ENCODE data around the gene LRRC8B.

The LRRC8B gene

DNA sequence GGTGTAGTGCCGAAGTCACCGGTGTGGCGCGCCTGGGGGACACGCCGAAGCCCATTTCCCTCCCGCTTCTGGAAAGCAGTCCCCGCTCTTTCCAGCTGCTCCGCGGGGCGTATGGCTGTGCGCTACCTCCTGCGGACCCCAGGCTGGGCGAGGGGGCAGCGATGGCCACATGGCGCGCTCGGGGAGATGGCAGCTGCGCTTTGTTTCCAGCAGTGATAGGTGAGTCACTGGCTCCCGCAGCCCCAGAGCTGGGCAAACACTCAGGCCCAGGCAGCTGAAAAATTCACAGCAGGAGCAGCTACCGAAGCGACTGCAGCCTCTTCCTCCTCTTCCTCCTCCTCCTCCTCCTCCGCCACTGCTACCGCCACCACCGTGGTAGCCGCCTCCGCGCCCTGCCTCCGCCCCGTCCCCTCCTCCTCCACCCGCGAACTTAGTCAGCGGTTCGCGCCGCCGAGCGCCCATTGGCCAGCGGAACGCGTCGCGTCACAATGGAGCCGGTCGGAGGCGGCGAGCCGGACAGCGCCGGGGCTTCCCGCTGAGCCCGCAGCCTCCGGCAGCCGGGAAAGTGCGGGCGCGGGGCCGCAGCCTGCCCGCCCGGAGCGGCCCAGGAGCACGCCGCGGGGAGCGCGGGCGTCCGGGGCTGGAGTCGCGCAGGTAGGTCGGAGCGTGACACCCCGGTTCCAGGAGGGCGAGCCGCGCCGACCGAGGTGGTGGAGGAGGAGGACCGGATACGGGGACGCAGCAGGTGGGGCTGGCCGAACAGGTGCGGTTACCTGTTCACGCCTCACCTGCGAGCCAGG, at the start of gene LRRC8B:
TSS of gene LRRC8B (plus strand) at position 461 of the 800 bp plus-strand sequence. CDS start 57,822 bp downstream, outside the sequence.
- in situ Hi-C loops (cut with MboI; ENCODE audit: low sequenced_read_pairs): loop anchor here (25.0 kb wide), 1 partner anchor 238 kb away; no protein-coding TSS in a partner anchor

DNA sequence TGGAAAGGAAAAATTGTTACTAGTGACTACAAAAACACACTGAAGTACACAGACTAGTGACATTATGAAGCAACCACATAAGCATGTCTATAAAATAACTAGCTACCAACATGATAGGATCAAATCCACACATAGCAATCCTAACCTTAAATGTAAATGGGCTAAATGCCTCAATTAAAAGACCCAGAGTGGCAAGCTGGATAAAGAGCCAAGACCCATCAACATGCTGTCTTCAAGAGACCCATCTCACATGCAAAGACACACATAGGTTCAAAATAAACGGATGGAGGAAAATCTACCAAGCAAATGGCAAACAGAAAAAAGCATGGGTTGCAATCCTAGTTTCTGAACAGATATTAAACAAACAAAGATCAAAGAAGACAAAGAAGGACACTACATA, 49.4 kb upstream of the LRRC8B start:
- in situ Hi-C loops (cut with MboI; ENCODE audit: low sequenced_read_pairs): no loop called here

DNA sequence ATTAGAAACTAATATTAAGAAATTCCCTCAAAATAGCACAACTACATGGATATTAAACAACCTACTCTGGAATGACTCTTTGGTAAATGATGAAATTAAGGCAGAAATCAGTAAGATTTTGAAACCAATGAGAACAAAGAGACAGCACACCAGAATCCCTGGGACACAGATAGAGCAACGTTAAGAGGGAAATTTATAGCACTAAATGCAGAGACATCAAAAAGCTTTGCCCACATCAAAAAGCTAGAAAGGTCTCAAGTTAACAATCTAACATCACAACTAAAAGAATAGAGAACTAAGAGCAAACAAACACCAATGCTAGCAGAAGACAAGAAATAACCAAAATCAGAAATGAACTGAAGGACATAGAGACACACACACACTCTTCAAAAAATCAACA, 48.6 kb upstream of the LRRC8B start:
- in situ Hi-C loops (cut with MboI; ENCODE audit: low sequenced_read_pairs): no loop called here

DNA sequence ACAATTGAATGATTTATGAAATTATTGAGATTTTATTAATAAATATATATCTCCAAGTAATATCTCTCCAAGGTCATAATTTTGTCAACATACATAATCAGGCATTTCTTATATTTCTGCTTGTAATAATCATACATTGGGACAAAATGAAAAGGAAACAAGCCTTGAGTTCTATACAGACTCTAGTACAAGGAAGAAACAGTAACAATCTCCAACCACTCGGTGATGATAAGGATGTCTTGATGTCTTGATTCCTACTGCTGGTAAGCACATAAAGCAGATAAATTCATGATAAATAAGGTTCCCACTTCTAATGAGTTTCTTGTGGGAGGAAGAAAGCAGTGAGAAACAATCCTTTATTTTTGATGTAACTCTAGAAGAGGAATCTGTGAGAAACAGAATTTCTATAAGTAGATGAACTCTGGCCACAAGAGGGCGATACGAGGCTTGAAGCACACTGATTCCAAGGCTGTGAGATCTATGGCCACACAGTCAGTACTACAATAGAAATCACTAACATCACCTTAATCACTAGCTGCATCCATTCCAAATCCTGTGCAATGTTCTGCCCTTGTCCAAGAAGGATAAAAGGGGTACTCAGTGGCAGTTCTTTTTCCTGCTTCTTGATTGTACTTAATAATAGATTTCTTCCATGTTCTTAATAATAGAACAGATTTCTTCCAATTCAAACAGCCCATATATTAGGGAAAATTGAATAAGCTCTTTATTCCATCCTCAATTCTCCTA, 41.4 kb upstream of the LRRC8B start:
- in situ Hi-C loops (cut with MboI; ENCODE audit: low sequenced_read_pairs): no loop called here

DNA sequence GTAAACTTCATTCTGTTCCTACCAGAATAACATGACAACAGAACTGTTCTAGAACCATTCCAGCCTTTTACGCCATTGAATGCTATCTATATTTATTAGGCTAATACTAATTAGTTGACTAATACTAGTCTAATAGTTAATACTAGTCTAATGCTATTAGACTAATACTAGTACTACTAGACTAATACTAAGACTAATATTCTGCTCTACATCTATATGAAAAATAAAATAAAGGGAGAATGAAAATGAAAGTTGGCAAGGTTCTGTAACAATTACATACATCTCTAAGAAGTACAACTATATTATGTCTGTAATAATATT, 40.9 kb upstream of the LRRC8B start:
- in situ Hi-C loops (cut with MboI; ENCODE audit: low sequenced_read_pairs): no loop called here

DNA sequence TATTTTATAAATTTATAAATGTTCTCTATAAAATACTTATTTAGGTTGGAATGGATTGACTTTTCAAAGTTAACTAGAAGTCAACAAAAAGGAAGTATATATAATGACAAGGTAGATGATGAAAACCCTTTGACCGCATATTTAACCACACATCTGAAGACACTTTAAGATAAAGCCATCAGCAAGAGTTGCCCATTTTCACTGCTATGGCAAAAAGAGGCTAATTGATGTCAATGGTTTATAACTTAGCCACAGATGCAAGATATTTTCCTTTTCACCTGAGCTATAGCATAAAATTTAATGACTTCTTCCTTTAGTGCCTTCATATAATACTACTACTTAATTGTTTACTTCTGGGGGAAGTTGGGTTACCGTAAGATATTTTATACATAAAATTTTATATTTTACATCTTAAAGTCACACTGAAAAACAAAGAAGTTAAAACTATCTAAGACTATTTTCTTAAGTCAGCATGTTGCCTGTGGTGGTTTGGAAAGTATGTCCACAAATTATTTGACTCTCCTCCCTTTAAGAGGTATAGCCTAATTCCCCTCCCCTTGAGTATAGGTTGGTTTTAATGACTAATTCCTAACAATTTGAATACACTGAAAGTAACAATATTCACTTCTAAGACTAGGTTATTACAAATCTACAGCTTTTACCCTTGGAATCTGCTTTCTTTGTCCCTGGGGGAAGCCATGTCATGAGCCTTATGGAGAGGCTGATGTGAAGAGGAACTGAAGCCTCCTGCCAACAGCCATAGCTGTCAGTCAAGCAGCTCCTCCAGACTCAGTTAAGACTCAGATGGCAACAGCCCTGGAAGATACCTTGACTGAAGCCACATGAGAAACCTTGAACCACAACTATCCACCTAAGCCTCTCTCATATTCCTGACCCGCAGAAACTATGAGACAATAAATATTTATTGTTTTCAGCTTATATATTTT, 40.3 kb upstream of the LRRC8B start:
- in situ Hi-C loops (cut with MboI; ENCODE audit: low sequenced_read_pairs): no loop called here

DNA sequence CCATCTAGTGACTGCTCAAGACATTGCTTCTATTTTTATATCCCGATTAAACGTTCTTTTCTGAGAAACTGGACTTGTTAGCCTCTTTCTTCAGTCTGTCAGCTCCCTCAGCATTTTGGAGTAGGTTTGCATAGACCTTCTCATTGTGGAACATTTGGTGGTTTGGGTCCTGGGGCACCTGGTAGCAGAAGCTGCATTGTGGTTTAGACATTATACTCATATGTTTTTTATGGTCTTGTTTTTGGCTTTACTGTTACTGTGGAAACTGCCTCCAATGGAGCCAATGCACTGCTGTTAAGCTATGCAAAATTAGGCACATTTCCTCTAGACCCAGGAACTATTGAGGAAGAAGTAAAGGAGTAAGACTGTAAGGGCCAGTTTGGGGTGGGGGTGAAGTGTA, 36.7 kb upstream of the LRRC8B start:
- in situ Hi-C loops (cut with MboI; ENCODE audit: low sequenced_read_pairs): no loop called here

DNA sequence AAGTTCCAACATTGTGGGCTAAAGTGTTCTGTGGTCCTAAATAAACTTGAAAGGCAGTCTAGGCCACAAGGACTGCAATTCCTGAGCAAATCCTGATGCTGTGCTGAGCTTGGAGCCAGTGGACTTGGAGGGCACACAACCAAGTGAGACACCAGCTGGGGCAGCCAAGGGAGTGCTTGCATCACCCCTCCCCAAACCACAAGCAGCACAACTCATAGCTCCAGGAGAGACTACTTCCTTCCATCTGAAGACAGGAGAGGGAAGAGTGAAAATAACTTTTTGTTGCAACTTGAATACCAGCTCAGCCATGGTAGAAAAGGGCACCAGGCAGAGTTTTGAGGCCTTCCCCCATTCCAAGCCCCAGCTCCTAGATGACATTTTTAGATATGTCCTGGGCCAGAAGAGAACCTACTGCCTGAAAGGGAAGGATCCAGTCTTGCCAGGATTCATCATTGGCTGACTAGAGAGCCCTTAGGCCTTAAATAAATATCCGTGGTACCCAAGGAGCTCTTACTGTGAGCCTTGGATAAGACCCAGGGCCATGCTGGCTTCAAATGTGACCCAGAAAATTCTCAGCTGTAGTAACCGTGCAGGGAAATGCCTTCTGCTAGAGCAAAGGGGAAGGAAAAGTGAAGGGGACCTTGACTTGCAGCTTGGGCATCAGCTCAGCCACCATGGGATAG, 35.4 kb upstream of the LRRC8B start:
- in situ Hi-C loops (cut with MboI; ENCODE audit: low sequenced_read_pairs): no loop called here

DNA sequence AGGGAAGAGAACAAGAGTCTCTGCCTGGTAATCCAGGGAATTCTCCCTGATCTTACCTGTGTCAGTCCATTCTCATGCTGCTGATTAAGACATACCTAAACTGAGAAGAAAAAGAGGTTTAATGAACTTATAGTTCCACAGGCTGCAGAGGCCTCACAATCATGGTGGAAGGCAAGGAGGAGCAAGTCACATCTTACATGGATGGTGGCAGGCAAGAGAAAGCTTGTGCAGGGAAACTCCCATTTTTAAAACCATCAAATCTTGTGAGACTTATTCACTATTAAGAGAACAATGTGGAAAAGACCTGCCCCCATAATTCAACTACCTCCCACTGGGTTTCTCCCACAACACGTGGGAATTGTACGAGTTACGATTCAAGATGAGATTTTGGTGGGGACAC, 34.2 kb upstream of the LRRC8B start:
- in situ Hi-C loops (cut with MboI; ENCODE audit: low sequenced_read_pairs): no loop called here

DNA sequence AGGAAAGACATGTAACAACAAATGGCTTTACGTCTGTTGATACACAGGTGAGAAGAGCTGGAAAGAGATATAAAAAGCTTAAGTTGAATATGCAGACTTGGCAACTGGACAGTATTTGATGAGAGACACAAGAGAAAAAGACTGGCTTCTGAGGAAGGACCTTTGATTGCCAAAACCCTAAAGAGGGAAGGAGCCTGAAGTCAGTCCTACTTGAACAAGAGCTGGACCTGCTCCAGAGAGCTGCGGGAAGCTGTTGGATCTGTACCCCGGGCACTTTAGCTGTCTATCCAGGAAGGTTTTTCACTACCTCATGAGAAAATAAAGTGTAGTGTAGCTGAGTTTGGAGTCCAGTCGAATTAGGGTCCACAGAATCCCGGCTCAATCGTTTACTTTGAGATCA, 25.3 kb upstream of the LRRC8B start:
- in situ Hi-C loops (cut with MboI; ENCODE audit: low sequenced_read_pairs): no loop called here

DNA sequence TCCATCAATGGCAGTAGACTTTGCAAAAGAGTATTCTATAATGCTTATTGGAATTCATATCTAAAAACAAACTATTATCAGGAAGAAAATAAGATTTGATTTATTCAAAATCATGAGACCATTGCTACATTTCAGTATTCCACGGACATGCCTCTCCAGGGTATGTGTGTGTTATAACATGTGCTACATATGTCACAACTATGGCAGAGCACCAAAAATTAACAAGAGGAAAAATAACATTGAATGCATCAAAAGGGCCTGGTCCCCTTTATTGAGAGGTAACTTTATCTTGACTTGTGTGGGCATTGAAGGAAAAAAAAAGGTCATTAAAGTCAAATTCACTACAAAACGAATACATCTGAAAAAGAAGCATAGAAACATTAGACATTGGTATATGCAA, 22.6 kb upstream of the LRRC8B start:
- in situ Hi-C loops (cut with MboI; ENCODE audit: low sequenced_read_pairs): loop anchor here (25.0 kb wide), 1 partner anchor 260 kb away; no protein-coding TSS in a partner anchor

DNA sequence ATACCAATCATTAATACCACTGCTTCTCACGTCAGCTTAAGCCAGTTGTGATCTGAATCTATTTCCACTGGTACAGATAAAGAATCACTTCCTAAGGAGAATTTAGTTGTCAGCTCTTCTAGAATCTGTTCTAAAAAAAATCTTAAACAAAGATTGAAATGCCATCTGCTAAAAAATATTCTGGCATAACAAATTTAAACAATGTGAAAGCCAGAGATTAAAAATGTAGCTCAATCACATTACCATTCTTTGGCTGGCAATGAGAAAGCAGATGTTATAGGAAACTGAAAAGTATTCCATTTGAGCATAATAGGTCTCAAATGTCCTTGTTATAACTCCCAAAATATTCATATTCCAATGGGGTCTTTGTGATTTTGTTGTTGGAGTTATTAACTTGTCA, 21.7 kb upstream of the LRRC8B start:
- in situ Hi-C loops (cut with MboI; ENCODE audit: low sequenced_read_pairs): loop anchor here (25.0 kb wide), 1 partner anchor 259 kb away; no protein-coding TSS in a partner anchor

DNA sequence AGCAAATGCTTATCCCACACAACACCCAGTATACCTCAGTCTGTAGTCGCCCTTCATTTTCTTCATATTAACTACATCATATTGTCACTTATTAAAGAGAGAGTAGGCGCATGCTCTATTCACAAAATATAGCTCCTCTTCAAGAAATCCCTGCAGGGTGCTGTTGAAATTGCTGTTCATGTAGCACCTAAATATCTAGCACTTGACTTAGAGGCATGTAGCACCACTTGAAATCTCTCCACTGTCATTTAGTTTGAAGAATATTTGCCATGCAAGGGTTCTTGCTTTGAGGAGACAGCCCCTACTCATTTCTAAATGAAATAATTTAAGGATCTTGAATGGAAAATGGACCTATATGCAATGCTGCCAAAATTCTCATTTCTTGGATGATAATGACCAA, 20.9 kb upstream of the LRRC8B start:
- in situ Hi-C loops (cut with MboI; ENCODE audit: low sequenced_read_pairs): loop anchor here (25.0 kb wide), 1 partner anchor 259 kb away; no protein-coding TSS in a partner anchor

DNA sequence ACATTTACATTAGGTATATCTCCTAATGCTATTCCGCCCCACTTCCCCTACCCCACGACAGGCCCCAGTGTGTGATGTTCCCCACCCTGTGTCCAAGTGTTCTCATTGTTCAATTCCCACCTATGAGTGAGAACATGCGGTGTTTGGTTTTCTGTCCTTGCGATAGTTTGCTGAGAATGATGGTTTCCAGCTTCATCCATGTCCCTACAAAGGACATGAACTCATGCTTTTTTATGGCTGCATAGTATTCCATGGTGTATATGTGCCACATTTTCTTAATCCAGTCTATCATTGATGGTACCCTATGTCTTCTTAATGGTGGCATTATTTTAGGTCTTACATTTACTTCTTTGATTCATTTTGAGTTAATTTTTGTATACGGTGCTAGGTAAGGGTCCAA, 14.6 kb upstream of the LRRC8B start:
- in situ Hi-C loops (cut with MboI; ENCODE audit: low sequenced_read_pairs): loop anchor here (25.0 kb wide), 1 partner anchor 252 kb away; no protein-coding TSS in a partner anchor

DNA sequence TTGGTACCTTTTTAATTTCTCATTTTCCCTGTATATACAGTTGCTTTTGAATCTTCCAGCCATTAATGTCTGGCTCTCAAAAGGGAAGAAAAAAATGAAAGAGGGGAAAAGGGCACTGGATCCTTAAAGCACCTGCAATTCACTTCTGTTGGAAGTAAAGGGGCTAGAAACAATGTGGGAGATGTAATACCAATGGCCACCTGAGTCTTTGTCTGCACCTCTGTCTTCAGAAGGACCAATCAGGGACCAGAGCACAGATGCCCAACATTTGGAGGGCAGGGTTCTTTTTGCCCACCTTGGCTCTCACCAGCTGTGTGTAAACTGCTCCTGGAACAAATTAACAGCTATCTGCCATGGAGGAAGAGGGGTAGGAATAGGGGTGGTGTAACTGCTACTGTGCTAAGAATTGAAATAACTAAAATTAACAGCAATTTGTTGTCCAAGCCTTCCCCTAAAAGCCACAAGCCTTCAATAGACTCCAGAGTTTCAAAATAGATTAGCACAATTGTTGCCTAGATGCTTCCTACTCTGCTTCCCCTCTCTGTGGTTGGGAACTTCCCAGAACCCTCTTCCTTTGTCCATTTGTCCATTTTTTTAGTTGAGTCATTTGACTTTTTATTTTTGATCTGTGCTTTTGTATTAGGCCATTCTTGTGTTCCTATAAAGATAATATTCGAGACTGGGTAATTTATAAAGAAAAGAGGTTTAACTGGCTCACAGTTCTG, 11.5 kb upstream of the LRRC8B start:
- in situ Hi-C loops (cut with MboI; ENCODE audit: low sequenced_read_pairs): loop anchor here (25.0 kb wide), 1 partner anchor 249 kb away; no protein-coding TSS in a partner anchor

DNA sequence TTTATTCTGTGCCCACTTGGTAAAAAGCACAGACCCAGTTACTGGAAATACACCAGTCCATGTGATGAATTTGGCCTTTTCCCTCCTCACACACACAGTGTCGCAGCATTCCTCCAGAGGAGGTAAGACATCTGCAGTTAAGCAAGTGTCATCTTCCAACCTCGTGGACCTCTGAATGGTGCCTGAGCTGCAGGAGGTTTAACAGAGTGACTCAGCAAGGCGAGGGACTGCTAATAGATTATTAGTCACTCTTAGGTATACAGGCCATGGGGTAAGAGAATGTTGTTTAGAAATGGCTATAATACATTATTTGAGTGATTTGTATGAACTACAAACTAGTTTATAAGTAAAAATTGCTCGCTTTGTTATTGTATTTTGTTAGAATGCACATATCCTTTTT, 8.6 kb upstream of the LRRC8B start:
- in situ Hi-C loops (cut with MboI; ENCODE audit: low sequenced_read_pairs): loop anchor here (25.0 kb wide), 1 partner anchor 246 kb away; no protein-coding TSS in a partner anchor

DNA sequence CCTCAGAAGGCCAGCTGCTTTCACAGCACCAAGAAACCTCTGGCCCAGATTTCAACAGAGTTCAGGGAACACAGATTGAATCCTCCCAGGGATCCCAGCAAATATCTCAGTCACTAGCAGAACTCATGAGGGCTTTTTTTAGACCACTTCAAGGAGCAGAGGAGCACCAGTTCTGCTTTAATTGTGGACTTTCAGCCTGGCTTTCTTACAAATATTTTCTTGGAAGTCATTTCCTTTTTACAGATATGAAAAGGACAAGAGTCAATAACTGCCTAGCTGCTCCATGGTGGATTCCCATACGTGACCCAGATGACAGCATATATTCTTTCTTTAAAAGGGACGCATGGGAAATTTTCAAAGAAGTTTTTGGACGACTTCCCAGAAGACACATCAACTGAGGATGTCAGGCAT, 6.4 kb upstream of the LRRC8B start:
- in situ Hi-C loops (cut with MboI; ENCODE audit: low sequenced_read_pairs): loop anchor here (25.0 kb wide), 1 partner anchor 244 kb away; no protein-coding TSS in a partner anchor

DNA sequence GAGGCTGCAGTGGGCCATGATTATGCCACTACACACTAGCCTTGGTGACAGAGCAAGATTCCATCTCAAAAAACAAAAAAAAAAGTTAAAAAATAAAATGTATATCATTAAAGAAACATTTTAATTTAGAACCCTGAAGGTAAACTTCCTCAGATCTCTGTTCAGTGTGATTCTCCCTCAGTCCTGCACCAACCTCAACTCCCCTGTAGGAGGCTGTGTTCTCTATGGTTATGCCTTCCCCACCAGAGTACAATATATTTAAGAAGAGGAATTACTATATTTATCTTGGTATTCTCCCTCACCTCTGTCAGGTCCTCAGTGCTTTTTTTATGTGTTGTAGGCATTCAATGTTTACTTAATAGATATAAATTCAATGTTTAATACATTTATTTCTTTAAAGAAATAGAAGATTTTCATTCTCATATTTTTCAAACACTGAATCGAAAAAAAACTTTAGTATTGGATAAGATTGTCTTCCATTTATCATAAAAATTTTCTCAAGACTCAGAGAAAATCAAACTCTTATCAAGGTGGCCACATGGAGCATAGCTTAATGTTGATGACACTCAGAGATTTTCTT, 4.8 kb upstream of the LRRC8B start:
- in situ Hi-C loops (cut with MboI; ENCODE audit: low sequenced_read_pairs): loop anchor here (25.0 kb wide), 1 partner anchor 242 kb away; no protein-coding TSS in a partner anchor

DNA sequence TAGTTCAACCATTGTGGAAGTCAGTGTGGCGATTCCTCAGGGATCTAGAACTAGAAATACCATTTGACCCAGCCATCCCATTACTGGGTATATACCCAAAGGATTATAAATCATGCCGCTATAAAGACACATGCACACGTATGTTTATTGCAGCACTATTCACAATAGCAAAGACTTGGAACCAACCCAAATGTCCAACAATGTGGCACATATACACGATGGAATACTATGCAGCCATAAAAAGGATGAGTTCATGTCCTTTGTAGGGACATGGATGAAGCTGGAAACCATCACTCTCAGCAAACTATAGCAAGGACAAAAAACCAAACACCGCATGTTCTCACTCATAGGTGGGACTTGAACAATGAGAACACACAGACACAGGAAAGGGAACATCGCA, 2.7 kb upstream of the LRRC8B start:
- in situ Hi-C loops (cut with MboI; ENCODE audit: low sequenced_read_pairs): loop anchor here (25.0 kb wide), 1 partner anchor 240 kb away; no protein-coding TSS in a partner anchor

Data from HL-60/S4 treated with phorbol 12-myristate 13-acetate at 8.2 ng/mL for 4 days and 3 days (cell line).